ENCODE data around the gene KCNQ2.

The KCNQ2 gene

DNA sequence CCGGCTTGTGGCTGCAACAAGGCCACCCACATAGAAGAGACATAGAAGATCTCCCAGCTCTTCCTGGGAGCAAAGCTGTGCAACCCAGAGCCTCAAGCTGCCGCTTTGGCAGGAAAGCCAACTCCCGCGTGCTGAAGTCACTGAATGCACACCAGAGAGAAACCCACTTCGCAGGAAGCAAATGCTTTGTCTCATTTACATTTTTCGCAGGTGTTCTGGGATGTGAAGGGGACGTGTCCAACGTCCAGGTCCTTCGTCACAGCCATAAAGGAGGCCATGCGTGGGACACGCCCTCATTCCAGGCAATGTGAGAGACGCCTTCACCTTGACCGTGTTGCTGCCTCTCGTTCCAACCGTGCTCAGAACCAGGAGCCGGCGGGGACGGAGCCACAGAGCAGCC, 24.4 kb downstream of the KCNQ2 start:
- Histone ChIP-seq H3K36me3 (ENCODE audit: control insufficient read depth, insufficient read depth, low read length) (no peaks in the 10 kb centered on the region), H3K4me3 (ENCODE audit: low read length) (no peak overlapping the region), H3K4me1 (ENCODE audit: control insufficient read depth, insufficient read depth, low read length) (no peaks in the 10 kb centered on the region), H3K27ac (ENCODE audit: low read depth, low read length) (no peak overlapping the region), H3K27me3 (ENCODE audit: control insufficient read depth, insufficient read depth, low read length) (no peaks in the 10 kb centered on the region), H3K9ac (ENCODE audit: low read length) (no peak overlapping the region)

DNA sequence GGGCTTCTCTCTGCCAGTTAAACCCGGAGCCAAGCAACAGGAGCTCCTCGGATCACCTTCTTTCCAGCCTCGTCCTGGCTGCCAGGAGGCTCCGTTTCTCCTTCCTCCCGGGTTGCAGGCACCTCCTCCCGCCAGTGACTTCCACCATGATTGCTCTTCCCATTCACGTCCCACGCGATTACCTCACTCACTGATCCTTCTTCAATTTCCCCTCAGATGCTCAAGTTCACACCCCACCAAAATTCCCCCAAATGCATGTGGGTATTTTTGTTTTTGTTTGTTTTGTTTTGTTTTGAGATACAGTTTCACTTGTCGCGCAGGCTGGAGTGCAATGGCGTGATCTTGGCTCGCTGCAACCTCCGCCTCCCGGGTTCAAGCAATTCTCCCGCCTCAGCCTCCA, 25.1 kb downstream of the KCNQ2 start:
- H3K27me3 ChIP-seq (ENCODE audit: control insufficient read depth, insufficient read depth, low read length): no peaks in the 10 kb centered on the region
- no peak overlapping the region for H3K9ac ChIP-seq (ENCODE audit: low read length)
- H3K4me3 ChIP-seq (ENCODE audit: low read length): no peak overlapping the region

DNA sequence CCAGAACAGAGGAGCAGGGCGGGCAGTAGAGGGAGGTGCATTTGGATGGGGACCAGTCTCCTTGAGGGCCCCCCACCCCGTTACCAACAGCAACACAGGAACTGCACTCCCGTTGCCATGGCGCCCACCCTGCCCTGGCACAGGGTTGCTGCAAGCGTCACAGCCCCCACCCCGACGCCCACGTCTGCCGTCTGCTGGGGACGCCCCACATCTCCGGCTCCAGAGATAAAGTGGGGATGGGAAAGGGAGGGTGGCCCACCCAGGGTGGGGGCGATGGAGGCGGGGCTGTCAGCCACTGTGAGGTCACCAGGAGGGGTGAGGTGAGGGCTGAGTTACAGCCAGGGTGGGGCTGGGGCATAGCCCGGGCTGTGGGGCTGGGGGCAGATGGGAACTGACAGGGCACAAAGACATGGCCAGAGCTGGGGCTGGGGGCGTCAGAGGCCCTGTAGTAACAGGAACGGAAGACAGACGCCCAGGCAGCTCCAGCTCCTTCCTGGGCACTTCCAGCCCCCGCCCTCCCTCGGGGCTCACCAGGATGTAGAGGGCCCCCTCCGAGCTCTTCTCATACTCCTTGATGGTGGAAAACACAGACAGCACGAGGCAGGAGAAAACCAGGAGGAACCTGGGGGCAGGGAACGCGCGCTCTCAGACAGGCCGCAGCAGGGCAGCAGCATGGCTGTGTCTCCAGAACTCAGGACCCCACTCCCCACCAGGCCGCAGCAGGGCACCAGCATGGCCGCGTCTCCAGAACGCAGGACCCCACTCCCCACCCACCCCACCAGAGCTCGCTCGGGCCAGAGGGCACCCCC, 26.0 kb downstream of the KCNQ2 start:
- Histone ChIP-seq H3K4me1 (ENCODE audit: control insufficient read depth, insufficient read depth, low read length) (no peaks in the 10 kb centered on the region), H3K27me3 (ENCODE audit: control insufficient read depth, insufficient read depth, low read length) (no peaks in the 10 kb centered on the region), H3K9ac (ENCODE audit: low read length) (no peak overlapping the region), H3K4me3 (ENCODE audit: low read length) (no peak overlapping the region), H3K27ac (ENCODE audit: low read depth, low read length) (no peak overlapping the region), H3K36me3 (ENCODE audit: control insufficient read depth, insufficient read depth, low read length) (no peaks in the 10 kb centered on the region)

More for the DNA sequence above, 25.1 kb downstream of the KCNQ2 start:
- Histone ChIP-seq H3K36me3 (ENCODE audit: control insufficient read depth, insufficient read depth, low read length) (no peaks in the 10 kb centered on the region), H3K27ac (ENCODE audit: low read depth, low read length) (no peak overlapping the region), H3K4me1 (ENCODE audit: control insufficient read depth, insufficient read depth, low read length) (no peaks in the 10 kb centered on the region)

DNA sequence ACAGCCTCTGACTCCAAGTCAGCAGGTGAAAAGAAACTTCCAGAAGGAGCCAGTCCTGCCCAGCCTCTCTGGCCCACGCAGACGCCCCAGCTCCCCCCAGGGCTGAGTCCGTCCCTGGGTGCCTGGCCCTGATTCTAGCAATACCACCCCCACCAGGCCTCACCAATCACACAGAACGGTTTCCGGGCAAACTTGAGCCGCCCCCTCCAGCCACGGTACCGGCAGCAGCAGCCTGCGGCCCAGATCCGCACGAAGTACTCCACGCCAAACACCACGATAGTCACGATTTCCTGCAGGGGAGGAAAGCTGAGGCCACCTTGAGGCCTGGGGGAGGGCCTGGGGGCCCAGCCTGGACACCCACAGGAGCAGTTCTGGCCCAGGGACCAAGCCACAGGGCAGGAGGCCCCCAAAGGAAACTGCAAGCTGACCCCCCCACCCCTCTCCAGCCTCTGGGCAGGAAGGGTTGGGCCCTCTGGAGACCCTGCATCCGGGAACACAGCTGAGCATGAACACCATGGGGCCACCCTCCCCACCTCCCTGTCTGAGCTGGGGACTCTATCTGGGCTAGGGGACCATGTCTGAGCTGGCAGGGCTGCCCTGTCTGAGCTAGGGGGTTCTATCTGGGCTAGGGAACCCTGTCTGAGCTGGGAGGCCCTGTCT, 27.2 kb downstream of the KCNQ2 start:
- Histone ChIP-seq H3K36me3 (ENCODE audit: control insufficient read depth, insufficient read depth, low read length) (no peaks in the 10 kb centered on the region), H3K27ac (ENCODE audit: low read depth, low read length) (no peak overlapping the region), H3K9ac (ENCODE audit: low read length) (no peak overlapping the region), H3K27me3 (ENCODE audit: control insufficient read depth, insufficient read depth, low read length) (no peaks in the 10 kb centered on the region), H3K4me3 (ENCODE audit: low read length) (no peak overlapping the region), H3K4me1 (ENCODE audit: control insufficient read depth, insufficient read depth, low read length) (no peaks in the 10 kb centered on the region)

DNA sequence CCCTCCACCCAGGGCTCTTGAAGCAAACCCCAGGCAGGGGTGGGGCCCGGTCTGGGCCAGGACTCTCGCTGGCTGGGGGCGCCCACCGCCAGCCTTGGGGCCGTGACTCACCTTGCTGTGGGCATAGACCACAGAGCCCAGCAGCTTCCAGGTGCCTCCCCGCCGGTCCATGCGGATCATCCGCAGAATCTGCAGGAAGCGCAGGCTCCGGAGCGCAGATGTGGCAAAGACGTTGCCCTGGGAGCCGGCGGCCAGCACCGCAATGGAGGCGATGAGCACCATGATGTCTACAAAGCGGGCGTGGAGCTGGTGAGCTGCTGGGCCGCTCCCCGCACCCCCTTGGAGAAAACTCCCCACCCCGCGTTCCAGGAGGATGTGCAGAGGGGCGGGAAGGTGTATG, 27.9 kb downstream of the KCNQ2 start:
- no peaks in the 10 kb centered on the region for H3K27me3 ChIP-seq (ENCODE audit: control insufficient read depth, insufficient read depth, low read length)
- no peak overlapping the region for H3K9ac ChIP-seq (ENCODE audit: low read length)
- H3K27ac ChIP-seq (ENCODE audit: low read depth, low read length): no peak overlapping the region
- no peak overlapping the region for H3K4me3 ChIP-seq (ENCODE audit: low read length)
- no peaks in the 10 kb centered on the region for H3K4me1 ChIP-seq (ENCODE audit: control insufficient read depth, insufficient read depth, low read length)
- H3K36me3 ChIP-seq (ENCODE audit: control insufficient read depth, insufficient read depth, low read length): no peaks in the 10 kb centered on the region

DNA sequence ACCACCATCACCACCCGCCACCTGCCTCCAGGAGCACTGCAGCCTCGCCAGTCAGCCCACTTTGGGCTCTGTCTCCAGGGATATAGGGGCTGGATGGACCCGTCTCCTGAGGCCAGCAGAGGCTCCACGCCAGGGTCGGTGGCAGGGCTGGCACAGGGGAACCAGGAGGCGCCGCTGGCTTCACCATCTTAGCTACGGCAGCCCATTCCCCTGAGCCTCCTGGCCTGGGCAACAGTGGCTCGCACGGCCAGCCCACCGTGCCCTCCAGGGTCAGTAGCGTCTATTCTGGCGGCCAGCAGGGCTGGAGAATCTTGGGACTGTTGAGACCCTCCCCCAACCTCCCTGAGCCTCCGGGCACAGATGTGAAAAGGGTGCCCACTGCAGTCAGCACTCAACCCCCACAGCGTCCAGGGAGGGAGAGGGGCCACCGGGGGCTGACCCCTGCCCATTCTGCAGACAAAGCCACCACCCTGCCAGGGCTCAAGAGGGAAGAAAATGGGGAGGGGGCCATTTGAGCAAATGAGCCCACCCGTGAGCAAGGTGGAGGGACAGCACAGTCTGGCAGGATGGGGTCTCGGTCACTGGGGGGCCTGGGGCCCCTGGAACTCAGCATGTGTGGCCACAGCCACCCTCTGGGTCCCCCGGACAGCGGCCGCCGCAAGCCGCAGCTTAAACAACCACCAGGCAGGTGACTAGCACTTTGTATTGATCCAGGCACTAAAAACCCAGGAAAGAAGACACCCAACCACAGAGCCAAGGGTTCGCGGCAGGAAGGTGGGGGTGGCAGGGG, 28.7 kb downstream of the KCNQ2 start:
- Histone ChIP-seq H3K27ac (ENCODE audit: low read depth, low read length) (no peak overlapping the region), H3K4me1 (ENCODE audit: control insufficient read depth, insufficient read depth, low read length) (no peaks in the 10 kb centered on the region), H3K27me3 (ENCODE audit: control insufficient read depth, insufficient read depth, low read length) (no peaks in the 10 kb centered on the region), H3K9ac (ENCODE audit: low read length) (no peak overlapping the region), H3K4me3 (ENCODE audit: low read length) (no peak overlapping the region), H3K36me3 (ENCODE audit: control insufficient read depth, insufficient read depth, low read length) (no peaks in the 10 kb centered on the region)

DNA sequence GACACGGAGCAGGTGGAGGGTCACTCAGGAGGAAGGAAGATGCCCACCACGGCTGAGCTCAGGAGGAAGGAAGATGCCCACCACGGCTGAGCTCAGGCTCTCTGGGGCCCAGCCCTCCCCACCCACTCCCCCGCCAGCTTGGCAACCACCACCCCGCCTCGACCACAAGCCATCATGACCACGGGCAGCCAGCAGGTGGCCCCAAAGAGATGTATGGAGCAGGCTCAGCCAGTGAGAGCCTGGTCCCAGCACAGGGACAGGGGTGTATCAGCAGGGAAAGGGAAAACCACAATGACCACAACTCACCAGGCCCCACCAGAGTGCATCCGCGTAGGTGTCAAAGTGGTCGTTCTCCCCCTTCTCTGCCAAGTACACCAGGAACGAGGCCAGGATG, 30.4 kb downstream of the KCNQ2 start:
- H3K4me3 ChIP-seq (ENCODE audit: low read length): no peak overlapping the region
- no peak overlapping the region for H3K27ac ChIP-seq (ENCODE audit: low read depth, low read length)
- H3K27me3 ChIP-seq (ENCODE audit: control insufficient read depth, insufficient read depth, low read length): no peaks in the 10 kb centered on the region
- no peak overlapping the region for H3K9ac ChIP-seq (ENCODE audit: low read length)
- no peaks in the 10 kb centered on the region for H3K36me3 ChIP-seq (ENCODE audit: control insufficient read depth, insufficient read depth, low read length)
- no peaks in the 10 kb centered on the region for H3K4me1 ChIP-seq (ENCODE audit: control insufficient read depth, insufficient read depth, low read length)

DNA sequence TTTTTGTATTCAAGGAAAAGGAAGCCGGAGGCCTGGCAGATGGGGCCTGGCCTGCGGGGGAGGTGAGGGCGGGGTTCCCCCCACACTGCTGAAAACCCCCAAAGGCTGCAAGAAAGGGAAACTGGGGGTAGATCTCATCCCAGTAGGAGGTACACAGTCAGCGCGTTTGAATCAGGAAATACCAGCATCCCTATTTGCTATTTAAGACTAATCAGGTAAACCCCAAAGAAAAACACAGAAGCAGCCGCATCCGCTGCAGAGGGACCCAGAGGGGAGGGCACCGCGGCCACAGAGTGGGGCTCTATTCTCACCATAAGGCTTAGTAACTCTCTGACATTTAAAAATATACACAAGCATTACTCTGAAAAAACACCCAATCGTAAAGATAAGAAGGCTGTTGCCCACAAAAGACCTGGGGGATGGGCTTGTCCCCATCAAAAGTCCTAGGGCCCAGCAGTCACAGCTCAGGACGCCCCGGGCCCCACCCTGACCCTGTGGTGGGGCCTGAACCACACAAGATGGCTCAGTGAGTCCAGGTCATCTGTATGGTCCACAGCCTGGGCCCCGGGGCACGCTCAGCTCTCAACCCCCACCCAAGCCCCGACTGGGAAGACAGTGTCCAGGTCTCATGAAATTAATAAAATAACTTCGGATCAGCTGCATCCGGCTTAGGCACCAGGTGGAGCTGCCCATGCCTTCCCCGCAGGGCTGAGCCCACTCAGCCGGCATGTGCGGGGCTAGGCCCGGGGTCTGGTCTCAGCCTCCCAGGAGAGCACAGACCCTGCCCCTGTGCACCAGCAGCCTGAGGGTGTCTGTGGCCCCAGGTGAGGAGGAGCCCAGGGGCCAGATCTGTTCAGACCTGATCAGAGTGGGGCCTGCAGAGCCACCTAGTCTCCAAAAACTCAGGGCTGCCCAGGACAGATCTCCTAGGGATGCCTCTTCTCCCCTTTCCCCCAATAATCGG, 31.0 kb downstream of the KCNQ2 start:
- no peaks in the 10 kb centered on the region for H3K4me1 ChIP-seq (ENCODE audit: control insufficient read depth, insufficient read depth, low read length)
- no peak overlapping the region for H3K4me3 ChIP-seq (ENCODE audit: low read length)
- no peaks in the 10 kb centered on the region for H3K36me3 ChIP-seq (ENCODE audit: control insufficient read depth, insufficient read depth, low read length)
- no peak overlapping the region for H3K27ac ChIP-seq (ENCODE audit: low read depth, low read length)
- H3K9ac ChIP-seq (ENCODE audit: low read length): no peak overlapping the region
- no peaks in the 10 kb centered on the region for H3K27me3 ChIP-seq (ENCODE audit: control insufficient read depth, insufficient read depth, low read length)

DNA sequence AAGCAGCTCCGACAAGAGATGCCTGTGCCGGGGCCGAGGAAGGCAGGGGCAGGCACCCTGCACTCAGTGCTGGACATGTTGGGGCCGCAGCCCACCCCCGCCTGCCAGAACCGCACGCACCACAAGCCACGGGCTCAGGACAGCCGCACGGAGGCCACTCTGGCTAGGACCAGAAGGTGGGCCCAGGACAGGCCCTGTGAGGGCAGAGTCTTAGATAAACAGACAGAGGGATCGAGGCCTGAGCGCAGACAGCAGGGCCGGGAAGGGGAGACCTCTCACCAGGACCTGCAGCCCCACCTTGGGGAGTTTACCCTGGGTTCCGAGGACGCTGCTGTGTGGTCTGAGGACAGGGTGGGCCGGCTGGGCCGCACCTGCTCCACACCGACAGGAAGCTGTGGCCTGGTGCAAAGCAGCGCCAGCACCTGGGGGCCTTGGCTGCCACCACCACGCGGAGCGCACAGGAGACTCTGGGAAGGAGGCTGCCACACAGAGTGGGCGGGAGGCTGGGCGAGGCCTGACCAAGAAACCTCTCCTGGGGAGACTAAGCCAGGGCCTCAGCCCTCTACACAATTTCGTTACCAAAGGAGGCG, 32.0 kb downstream of the KCNQ2 start:
- H3K27me3 ChIP-seq (ENCODE audit: control insufficient read depth, insufficient read depth, low read length): no peaks in the 10 kb centered on the region
- H3K4me3 ChIP-seq (ENCODE audit: low read length): no peak overlapping the region

DNA sequence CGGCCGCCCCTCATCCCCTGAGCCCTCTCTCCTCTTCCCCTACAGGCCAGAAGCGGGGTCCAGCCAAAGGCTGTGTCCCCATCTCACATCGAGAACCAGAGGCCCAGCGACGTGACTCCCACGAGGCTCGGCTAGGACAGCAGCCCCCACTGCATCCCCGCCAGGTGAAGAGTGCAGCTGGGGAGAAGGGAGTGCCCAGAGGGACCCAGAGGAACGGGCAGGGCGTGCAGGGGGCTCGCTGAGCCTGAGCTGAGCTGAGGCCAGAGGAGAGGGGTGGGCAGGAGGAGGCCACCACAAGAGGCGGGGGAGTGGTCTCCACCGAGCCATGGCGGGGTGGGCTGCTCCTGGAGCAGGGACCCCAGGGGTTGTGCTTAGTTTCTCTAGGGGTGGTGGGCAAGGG, 32.6 kb downstream of the KCNQ2 start:
- Histone ChIP-seq H3K4me3 (ENCODE audit: low read length) (no peak overlapping the region), H3K27ac (ENCODE audit: low read depth, low read length) (no peak overlapping the region), H3K27me3 (ENCODE audit: control insufficient read depth, insufficient read depth, low read length) (no peaks in the 10 kb centered on the region), H3K36me3 (ENCODE audit: control insufficient read depth, insufficient read depth, low read length) (no peaks in the 10 kb centered on the region), H3K4me1 (ENCODE audit: control insufficient read depth, insufficient read depth, low read length) (no peaks in the 10 kb centered on the region), H3K9ac (ENCODE audit: low read length) (no peak overlapping the region)

More for the DNA sequence above, 32.0 kb downstream of the KCNQ2 start:
- no peak overlapping the region for H3K9ac ChIP-seq (ENCODE audit: low read length)
- no peaks in the 10 kb centered on the region for H3K36me3 ChIP-seq (ENCODE audit: control insufficient read depth, insufficient read depth, low read length)
- H3K4me1 ChIP-seq (ENCODE audit: control insufficient read depth, insufficient read depth, low read length): no peaks in the 10 kb centered on the region
- H3K27ac ChIP-seq (ENCODE audit: low read depth, low read length): no peak overlapping the region

DNA sequence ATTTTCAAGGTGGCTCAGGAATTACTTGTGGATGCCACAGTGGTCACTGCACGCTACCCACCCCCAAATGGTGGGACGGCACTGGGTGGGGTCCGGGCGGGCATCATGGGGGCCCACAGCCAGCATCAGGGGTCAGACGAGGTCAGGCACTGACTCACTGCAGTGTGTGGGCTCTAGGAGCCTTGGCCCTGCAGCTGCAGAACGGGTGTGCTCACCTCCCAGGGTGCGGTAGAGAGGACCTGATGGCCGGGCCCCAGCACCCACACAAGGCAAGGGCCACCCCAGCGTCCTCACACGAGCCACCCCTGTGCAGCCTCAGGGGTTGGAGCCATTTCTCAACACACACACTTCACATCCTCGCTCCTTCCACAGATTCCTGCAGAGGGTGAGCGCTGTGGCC, 34.3 kb downstream of the KCNQ2 start:
- no peak overlapping the region for H3K27ac ChIP-seq (ENCODE audit: low read depth, low read length)
- no peaks in the 10 kb centered on the region for H3K27me3 ChIP-seq (ENCODE audit: control insufficient read depth, insufficient read depth, low read length)
- H3K36me3 ChIP-seq (ENCODE audit: control insufficient read depth, insufficient read depth, low read length): no peaks in the 10 kb centered on the region
- no peak overlapping the region for H3K4me3 ChIP-seq (ENCODE audit: low read length)
- H3K4me1 ChIP-seq (ENCODE audit: control insufficient read depth, insufficient read depth, low read length): no peaks in the 10 kb centered on the region
- no peak overlapping the region for H3K9ac ChIP-seq (ENCODE audit: low read length)
